Neutrophil (primary cell): ENCODE measurements around the gene SLC44A1.

Experiments
- H3K27ac ChIP-seq: fragments of 200-600 bp; sonication (generic); 2 replicates; pipeline ENCODE4 v1.5.1; 2016; ENCODE audit warnings: mild to moderate bottlenecking, moderate library complexity
- H3K27me3 ChIP-seq: fragments of 200-600 bp; sonication (generic); 2 replicates; pipeline ENCODE4 v1.6.0; 2016; ENCODE audit warnings: mild to moderate bottlenecking
- H3K36me3 ChIP-seq: fragments of 200-600 bp; sonication (generic); 2 replicates; pipeline ENCODE4 v1.5.1; 2017
- H3K4me1 ChIP-seq, 2 experiments: fragments of 200-600 bp in 1 of 2; sonication (generic) in 1 of 2; 1 replicate in 1 of 2; 2 replicates in 1 of 2; pipeline versions ENCODE4 v1.5.1 to v1.6.1; 2013 to 2016; ENCODE audit warnings: low read depth in 1 of 2, low read length in 1 of 2, mild to moderate bottlenecking in 1 of 2, moderate library complexity in 1 of 2; ENCODE audit not compliant: control insufficient read depth in 1 of 2, insufficient read depth in 1 of 2
- H3K4me3 ChIP-seq, 2 experiments: fragments of 200-600 bp in 1 of 2; sonication (generic) in 1 of 2; 1 replicate in 1 of 2; 2 replicates in 1 of 2; pipeline ENCODE4 v1.5.1; 2013 to 2016; ENCODE audit warnings: low read depth in 1 of 2, low read length in 1 of 2, mild to moderate bottlenecking in 1 of 2, moderate library complexity in 1 of 2
- H3K9me3 ChIP-seq: fragments of 200-600 bp; sonication (generic); 2 replicates; pipeline ENCODE4 v1.5.1; 2016
- TF ChIP-seq, protein P1 (sequence below): fragments of 200-600 bp; sonication (generic); IDR thresholded peaks from 2 replicates; pipeline ENCODE4 v1.5.1; 2016; ENCODE audit warnings: antibody characterized with exemption

The SLC44A1 gene

DNA sequence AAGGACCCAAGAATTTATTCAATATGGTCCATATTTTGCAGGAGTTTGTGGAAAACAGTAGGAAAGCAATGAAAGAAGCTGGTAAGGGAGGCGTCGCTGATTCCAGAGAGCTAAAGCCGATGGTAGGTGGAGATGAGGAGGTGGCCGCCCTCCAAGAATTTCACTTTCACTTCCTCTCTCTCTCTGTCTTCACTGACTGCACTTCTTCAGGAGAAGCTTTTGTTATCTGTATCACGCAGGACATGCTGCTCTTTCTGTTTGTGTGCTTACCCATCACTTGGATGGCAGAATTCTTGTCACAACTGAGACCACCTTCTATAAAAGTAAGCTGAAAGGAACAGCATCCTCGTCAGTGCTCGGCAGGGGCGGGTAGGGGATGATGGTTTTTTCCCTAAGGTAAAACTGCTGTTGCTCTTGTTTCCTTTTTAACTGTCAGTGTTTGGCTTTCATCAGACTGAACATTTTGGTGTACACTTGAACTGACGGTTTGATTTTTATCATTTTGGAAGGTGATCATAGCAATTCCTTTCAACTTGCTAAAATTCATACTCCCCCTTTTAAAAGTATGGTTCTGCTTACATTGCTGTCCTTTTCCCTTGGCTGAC is 141.0 kb downstream of the SLC44A1 start:
- H3K9me3 ChIP-seq, result no peaks in the 10 kb centered on the region
- TF ChIP-seq, protein P1, sequence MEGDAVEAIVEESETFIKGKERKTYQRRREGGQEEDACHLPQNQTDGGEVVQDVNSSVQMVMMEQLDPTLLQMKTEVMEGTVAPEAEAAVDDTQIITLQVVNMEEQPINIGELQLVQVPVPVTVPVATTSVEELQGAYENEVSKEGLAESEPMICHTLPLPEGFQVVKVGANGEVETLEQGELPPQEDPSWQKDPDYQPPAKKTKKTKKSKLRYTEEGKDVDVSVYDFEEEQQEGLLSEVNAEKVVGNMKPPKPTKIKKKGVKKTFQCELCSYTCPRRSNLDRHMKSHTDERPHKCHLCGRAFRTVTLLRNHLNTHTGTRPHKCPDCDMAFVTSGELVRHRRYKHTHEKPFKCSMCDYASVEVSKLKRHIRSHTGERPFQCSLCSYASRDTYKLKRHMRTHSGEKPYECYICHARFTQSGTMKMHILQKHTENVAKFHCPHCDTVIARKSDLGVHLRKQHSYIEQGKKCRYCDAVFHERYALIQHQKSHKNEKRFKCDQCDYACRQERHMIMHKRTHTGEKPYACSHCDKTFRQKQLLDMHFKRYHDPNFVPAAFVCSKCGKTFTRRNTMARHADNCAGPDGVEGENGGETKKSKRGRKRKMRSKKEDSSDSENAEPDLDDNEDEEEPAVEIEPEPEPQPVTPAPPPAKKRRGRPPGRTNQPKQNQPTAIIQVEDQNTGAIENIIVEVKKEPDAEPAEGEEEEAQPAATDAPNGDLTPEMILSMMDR, result no peak
- H3K4me3 ChIP-seq, result no peak overlapping the region
- H3K4me1 ChIP-seq, result no peaks in the 10 kb centered on the region
- peaks cover 33% of the 10 kb centered on the region for H3K36me3 ChIP-seq
- H3K27ac ChIP-seq, result no peak overlapping the region
- H3K27me3 ChIP-seq, result no peaks in the 10 kb centered on the region

DNA sequence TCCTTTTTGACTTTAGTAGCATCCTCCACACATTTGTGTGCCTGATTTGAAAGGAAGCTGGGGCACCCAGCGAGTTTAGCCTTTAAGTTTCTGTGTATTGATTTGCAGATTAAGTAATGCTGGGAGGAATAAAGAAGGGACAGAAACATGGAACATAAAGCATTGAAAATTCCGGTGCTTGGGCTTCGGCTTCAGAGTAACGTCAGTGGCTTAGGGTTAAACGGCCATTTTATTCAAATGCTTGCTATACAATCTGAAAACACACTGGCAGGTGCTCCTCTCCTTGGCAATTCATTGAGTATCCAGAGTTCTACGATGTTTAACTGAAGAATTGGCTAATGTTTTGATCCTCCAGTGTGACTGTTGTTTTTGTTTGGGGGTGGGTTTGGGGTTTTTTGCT is 145.3 kb downstream of the SLC44A1 start:
- H3K36me3 ChIP-seq, result peaks cover 17% of the 10 kb centered on the region
- no peaks in the 10 kb centered on the region for H3K4me1 ChIP-seq
- no peaks in the 10 kb centered on the region for H3K27me3 ChIP-seq
- H3K9me3 ChIP-seq, result no peaks in the 10 kb centered on the region
- no peak overlapping the region for H3K27ac ChIP-seq
- TF ChIP-seq, protein P1, result no peak
- H3K4me3 ChIP-seq, result no peak overlapping the region

DNA sequence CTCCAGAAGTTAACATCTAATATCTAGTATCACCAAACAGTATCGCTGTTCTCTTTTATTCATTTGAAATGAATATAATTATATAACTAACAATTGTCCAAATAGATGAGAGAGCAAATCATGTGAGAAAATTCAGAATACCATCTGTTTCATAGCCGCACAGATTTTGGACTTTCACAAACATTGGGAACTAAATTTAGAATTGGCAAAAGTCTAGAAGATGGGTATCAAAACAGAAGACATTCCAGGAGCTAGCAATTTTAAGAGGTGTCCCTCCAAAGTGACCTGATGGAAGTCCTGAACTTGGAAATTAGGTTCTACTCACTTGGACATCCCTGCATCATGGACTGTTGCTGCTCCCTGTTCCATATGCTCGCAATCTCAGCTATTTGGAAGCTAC is 146.4 kb downstream of the SLC44A1 start:
- no peaks in the 10 kb centered on the region for H3K9me3 ChIP-seq
- peaks cover 8% of the 10 kb centered on the region for H3K36me3 ChIP-seq
- no peaks in the 10 kb centered on the region for H3K27me3 ChIP-seq
- H3K27ac ChIP-seq, result no peak overlapping the region
- no peak overlapping the region for H3K4me3 ChIP-seq
- H3K4me1 ChIP-seq, result no peaks in the 10 kb centered on the region
- TF ChIP-seq, protein P1, result no peak

DNA sequence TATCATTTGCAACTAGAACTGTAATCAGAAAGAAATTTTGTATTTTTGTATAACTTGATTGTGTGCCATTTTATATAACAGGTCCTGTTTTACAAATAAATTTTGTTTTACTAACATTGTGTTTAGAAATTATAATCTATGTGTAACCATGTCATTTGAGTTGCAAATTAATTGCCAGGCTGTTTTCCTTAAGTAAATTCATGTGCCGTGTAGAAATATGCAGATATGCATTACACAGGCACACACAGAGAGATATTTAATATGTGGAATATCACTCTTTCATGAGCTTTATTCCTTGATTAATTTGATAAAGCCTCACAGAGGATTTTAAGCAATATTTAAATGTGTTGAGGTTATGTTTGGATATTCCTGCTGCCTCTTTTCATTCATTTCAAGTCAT is 146.8 kb downstream of the SLC44A1 start:
- peaks cover 4% of the 10 kb centered on the region for H3K36me3 ChIP-seq
- H3K4me3 ChIP-seq, result no peak overlapping the region
- H3K9me3 ChIP-seq, result no peaks in the 10 kb centered on the region
- no peaks in the 10 kb centered on the region for H3K4me1 ChIP-seq
- no peaks in the 10 kb centered on the region for H3K27me3 ChIP-seq
- H3K27ac ChIP-seq, result no peak overlapping the region
- TF ChIP-seq, protein P1, result no peak

DNA sequence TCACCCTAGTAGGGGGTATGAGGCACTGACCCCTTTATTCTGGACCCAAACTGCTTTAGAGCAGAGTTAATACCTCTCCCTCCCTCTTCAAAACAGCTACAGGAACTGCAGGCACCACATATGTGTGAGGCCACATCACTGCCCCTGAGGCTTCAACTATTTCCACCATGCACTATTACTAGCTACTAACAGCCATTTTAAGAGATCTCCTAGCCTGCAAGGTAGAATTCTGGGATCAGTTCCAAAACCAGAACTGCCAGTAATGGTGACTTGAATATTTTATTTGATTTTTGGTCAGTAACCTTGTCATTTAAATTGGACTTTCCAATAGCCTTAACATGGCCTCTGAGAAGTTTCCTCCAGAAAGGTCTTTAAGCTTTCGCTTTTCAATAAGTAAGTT is 148.1 kb downstream of the SLC44A1 start:
- Histone ChIP-seq H3K4me1 (no peaks in the 10 kb centered on the region), H3K36me3 (peaks cover 4% of the 10 kb centered on the region), H3K27me3 (no peaks in the 10 kb centered on the region), H3K4me3 (no peak overlapping the region), H3K9me3 (no peaks in the 10 kb centered on the region), H3K27ac (no peak overlapping the region)
- TF ChIP-seq, protein P1, result no peak
